ENCODE data around the gene THUMPD3.

The THUMPD3 gene

GRCh38 chr3:9385187-9386077 lies 22.6 kb downstream of the THUMPD3 start:
- TF ChIP-seq YY1 (IDR thresholded peaks at IDR 0.05; ENCODE audit: insufficient read depth, insufficient read length) (no peak), ZNF274 (IDR thresholded peaks at IDR 0.05; ENCODE audit: low read depth, low read length) (no peak), SUZ12 (IDR thresholded peaks at IDR 0.05; ENCODE audit: extremely low read depth, insufficient read depth, insufficient read length) (no peak)
- peaks cover 75% of the 10 kb centered on the region for H3K36me3 ChIP-seq (ENCODE audit: insufficient read depth, insufficient read length, low read length)

GRCh38 chr3:9386078-9386459 lies 23.2 kb downstream of the THUMPD3 start:
- Histone ChIP-seq H3K4me3 (ENCODE audit: insufficient read length, low read depth) (no peak overlapping the region), H3K36me3 (ENCODE audit: insufficient read depth, insufficient read length, low read length) (peaks cover 75% of the 10 kb centered on the region), H3K9me3 (ENCODE audit: insufficient read depth, low read length) (no peaks in the 10 kb centered on the region), H3K27me3 (ENCODE audit: insufficient read depth, insufficient read length) (no peaks in the 10 kb centered on the region), H3K4me1 (ENCODE audit: insufficient read depth, insufficient read length) (no peaks in the 10 kb centered on the region), H3K9ac (ENCODE audit: insufficient read length, low read depth) (no peak overlapping the region)
- DNase-seq (ENCODE audit: low read depth, low spot score): no peak
- TF ChIP-seq SUZ12 (IDR thresholded peaks at IDR 0.05; ENCODE audit: extremely low read depth, insufficient read depth, insufficient read length) (no peak), ZNF274 (IDR thresholded peaks at IDR 0.05; ENCODE audit: low read depth, low read length) (no peak), YY1 (IDR thresholded peaks at IDR 0.05; ENCODE audit: insufficient read depth, insufficient read length) (no peak)

More at GRCh38 chr3:9385187-9386077, 22.6 kb downstream of the THUMPD3 start:
- Histone ChIP-seq H3K9ac (ENCODE audit: insufficient read length, low read depth) (no peak overlapping the region), H3K4me1 (ENCODE audit: insufficient read depth, insufficient read length) (no peaks in the 10 kb centered on the region), H3K4me3 (ENCODE audit: insufficient read length, low read depth) (no peak overlapping the region), H3K27me3 (ENCODE audit: insufficient read depth, insufficient read length) (no peaks in the 10 kb centered on the region), H3K9me3 (ENCODE audit: insufficient read depth, low read length) (no peaks in the 10 kb centered on the region)
- no peak for DNase-seq (ENCODE audit: low read depth, low spot score)

- Histone ChIP-seq H3K36me3 (ENCODE audit: insufficient read depth, insufficient read length, low read length) (peaks cover 79% of the 10 kb centered on the region), H3K9me3 (ENCODE audit: insufficient read depth, low read length) (no peaks in the 10 kb centered on the region), H3K27me3 (ENCODE audit: insufficient read depth, insufficient read length) (no peaks in the 10 kb centered on the region), H3K9ac (ENCODE audit: insufficient read length, low read depth) (no peak overlapping the region), H3K4me3 (ENCODE audit: insufficient read length, low read depth) (no peak overlapping the region), H3K4me1 (ENCODE audit: insufficient read depth, insufficient read length) (no peaks in the 10 kb centered on the region)
- no peak for DNase-seq (ENCODE audit: low read depth, low spot score)
- TF ChIP-seq YY1 (IDR thresholded peaks at IDR 0.05; ENCODE audit: insufficient read depth, insufficient read length) (no peak), ZNF274 (IDR thresholded peaks at IDR 0.05; ENCODE audit: low read depth, low read length) (no peak), SUZ12 (IDR thresholded peaks at IDR 0.05; ENCODE audit: extremely low read depth, insufficient read depth, insufficient read length) (no peak)
Observed at GRCh38 chr3:9386501-9387321, 23.9 kb downstream of the THUMPD3 start.

- no peaks in the 10 kb centered on the region for H3K4me1 ChIP-seq (ENCODE audit: insufficient read depth, insufficient read length)
- H3K9ac ChIP-seq (ENCODE audit: insufficient read length, low read depth): no peak overlapping the region
- no peak for DNase-seq (ENCODE audit: low read depth, low spot score)
- no peak for TF ChIP-seq ZNF274 (IDR thresholded peaks at IDR 0.05; ENCODE audit: low read depth, low read length)
- TF ChIP-seq SUZ12 (IDR thresholded peaks at IDR 0.05; ENCODE audit: extremely low read depth, insufficient read depth, insufficient read length): no peak
- no peak for TF ChIP-seq YY1 (IDR thresholded peaks at IDR 0.05; ENCODE audit: insufficient read depth, insufficient read length)
- no peaks in the 10 kb centered on the region for H3K27me3 ChIP-seq (ENCODE audit: insufficient read depth, insufficient read length)
- H3K36me3 ChIP-seq (ENCODE audit: insufficient read depth, insufficient read length, low read length): peaks cover 85% of the 10 kb centered on the region
- H3K4me3 ChIP-seq (ENCODE audit: insufficient read length, low read depth): no peak overlapping the region
- H3K9me3 ChIP-seq (ENCODE audit: insufficient read depth, low read length): no peaks in the 10 kb centered on the region
Observed at GRCh38 chr3:9387322-9387655, 24.4 kb downstream of the THUMPD3 start.

GRCh38 chr3:9388142-9388541 lies 25.3 kb downstream of the THUMPD3 start:
- no peak overlapping the region for H3K4me3 ChIP-seq (ENCODE audit: insufficient read length, low read depth)
- peaks cover 86% of the 10 kb centered on the region for H3K36me3 ChIP-seq (ENCODE audit: insufficient read depth, insufficient read length, low read length)
- TF ChIP-seq ZNF274 (IDR thresholded peaks at IDR 0.05; ENCODE audit: low read depth, low read length) (no peak), SUZ12 (IDR thresholded peaks at IDR 0.05; ENCODE audit: extremely low read depth, insufficient read depth, insufficient read length) (no peak), YY1 (IDR thresholded peaks at IDR 0.05; ENCODE audit: insufficient read depth, insufficient read length) (no peak)
- no peak for DNase-seq (ENCODE audit: low read depth, low spot score)
- H3K9me3 ChIP-seq (ENCODE audit: insufficient read depth, low read length): no peaks in the 10 kb centered on the region
- H3K27me3 ChIP-seq (ENCODE audit: insufficient read depth, insufficient read length): no peaks in the 10 kb centered on the region
- H3K4me1 ChIP-seq (ENCODE audit: insufficient read depth, insufficient read length): no peaks in the 10 kb centered on the region
- H3K9ac ChIP-seq (ENCODE audit: insufficient read length, low read depth): no peak overlapping the region

GRCh38 chr3:9388562-9389272 lies 25.9 kb downstream of the THUMPD3 start:
- Histone ChIP-seq H3K9me3 (ENCODE audit: insufficient read depth, low read length) (no peaks in the 10 kb centered on the region), H3K27me3 (ENCODE audit: insufficient read depth, insufficient read length) (no peaks in the 10 kb centered on the region), H3K36me3 (ENCODE audit: insufficient read depth, insufficient read length, low read length) (peaks cover 91% of the 10 kb centered on the region), H3K4me3 (ENCODE audit: insufficient read length, low read depth) (no peak overlapping the region), H3K9ac (ENCODE audit: insufficient read length, low read depth) (no peak overlapping the region), H3K4me1 (ENCODE audit: insufficient read depth, insufficient read length) (no peaks in the 10 kb centered on the region)
- TF ChIP-seq SUZ12 (IDR thresholded peaks at IDR 0.05; ENCODE audit: extremely low read depth, insufficient read depth, insufficient read length): no peak
- TF ChIP-seq YY1 (IDR thresholded peaks at IDR 0.05; ENCODE audit: insufficient read depth, insufficient read length): no peak
- TF ChIP-seq ZNF274 (IDR thresholded peaks at IDR 0.05; ENCODE audit: low read depth, low read length): no peak
- no peak for DNase-seq (ENCODE audit: low read depth, low spot score)

All from NT2/D1 (cell line).